Prostate gland (tissue), 2 donors: Measurements from ENCODE around the gene ELOVL5.

Experiments used
- CTCF ChIP-seq, 4 experiments: fragments of 200-600 bp in 2 of 4; fragments of 450-650 bp in 2 of 4; sonication (generic) in 2 of 4; IDR thresholded peaks; 1 replicate in 3 of 4; 2 replicates in 1 of 4; pipeline ENCODE4 v1.5.1; 2016 to 2019; ENCODE audit warnings: antibody characterized with exemption in 4 of 4, mild to moderate bottlenecking in 2 of 4, moderate library complexity in 2 of 4
- POLR2A ChIP-seq: fragments of 450-650 bp; IDR thresholded peaks from one replicate; pipeline ENCODE4 v1.6.1; 2016; ENCODE audit warnings: antibody characterized with exemption, mild to moderate bottlenecking
- POLR2AphosphoS5 ChIP-seq: sonication (generic); formaldehyde crosslinking; IDR thresholded peaks from one replicate; pipeline ENCODE4 v1.6.1; 2017; ENCODE audit warnings: antibody characterized with exemption

GRCh38 chr6:53339424-53339823 is 9.3 kb downstream of the ELOVL5 start:
- no peak for TF ChIP-seq POLR2A
- no peak for TF ChIP-seq CTCF (IDR thresholded peaks at IDR 0.05)
- no peak for TF ChIP-seq POLR2AphosphoS5
